B cell (primary cell): ENCODE measurements around the gene GANAB. TPM values are rescaled to one million over a fixed set of nuclear protein-coding genes. Genes with fewer than 3 reads are reported as not detected.

Experiments used
- ATAC-seq: fragments of 200-7000 bp; cut with Tn5 transposase; one replicate; pipeline ENCODE4 v1.10.0; 2021; ENCODE audit warnings: low read depth, mild to moderate bottlenecking, moderate number of reproducible peaks, moderate library complexity
- CTCF ChIA-PET: fragments of 350-600 bp; sonication (Branson Sonifier 250); formaldehyde crosslinking; loops from one replicate; lab custom pipeline; 2021; ENCODE audit warnings: antibody characterized with exemption, inconsistent platforms; lab: Charles Lee
- POLR2A ChIA-PET: fragments of 350-600 bp; sonication (Branson Sonifier 250); formaldehyde crosslinking; loops from one replicate; lab custom pipeline; 2021; ENCODE audit warnings: antibody characterized with exemption; lab: Charles Lee
- DNase-seq: peaks from one replicate; pipeline ENCODE4 v3.0.0; 2013
- H2AFZ ChIP-seq: 2 replicates; pipeline ENCODE4 v1.6.1; 2012; ENCODE audit warnings: mild to moderate bottlenecking, low read depth, low read length; ENCODE audit not compliant: insufficient read depth, poor library complexity, severe bottlenecking
- H3K27ac ChIP-seq, 2 donors: 1 replicate in 1 of 2; 2 replicates in 1 of 2; pipeline ENCODE4 v1.5.1; 2012 to 2013; ENCODE audit warnings: low read length in 2 of 2, mild to moderate bottlenecking in 2 of 2, moderate library complexity in 1 of 2
- H3K27me3 ChIP-seq, 4 experiments: fragments of 200-600 bp in 1 of 4; sonication (generic) in 1 of 4; replicated peaks in 1 of 4; 1 replicate in 2 of 4; 2 replicates in 2 of 4; pipeline versions ENCODE4 v1.6.1 to v1.7.0; 2013 to 2016; ENCODE audit warnings: low read length in 3 of 4, mild to moderate bottlenecking in 2 of 4, mixed read lengths in 1 of 4, moderate library complexity in 1 of 4; ENCODE audit not compliant: insufficient read depth in 4 of 4, control insufficient read depth in 3 of 4; ENCODE audit errors: control extremely low read depth in 1 of 4
- H3K36me3 ChIP-seq, 2 experiments: replicated peaks in 1 of 2; 1 replicate in 1 of 2; 2 replicates in 1 of 2; pipeline versions ENCODE4 v1.6.1 to v1.7.1; 2013; ENCODE audit warnings: low read length in 1 of 2; ENCODE audit not compliant: insufficient read depth in 2 of 2, control insufficient read depth in 1 of 2; ENCODE audit errors: control extremely low read depth in 1 of 2, extremely low read depth in 1 of 2
- H3K4me1 ChIP-seq, 2 donors: fragments of 200-600 bp in 1 of 2; sonication (generic) in 1 of 2; 1 replicate in 1 of 2; 2 replicates in 1 of 2; pipeline versions ENCODE4 v1.5.1 to v1.6.1; 2013 to 2017; ENCODE audit warnings: low read length in 2 of 2; ENCODE audit not compliant: control insufficient read depth in 2 of 2, insufficient read depth in 2 of 2
- H3K4me2 ChIP-seq: replicated peaks from 2 replicates; pipeline ENCODE3; 2012; ENCODE audit warnings: mild to moderate bottlenecking, low read depth, low read length; ENCODE audit not compliant: poor library complexity, severe bottlenecking
- H3K4me3 ChIP-seq, 5 experiments: fragments of 200-600 bp in 1 of 5; sonication (generic) in 1 of 5; 1 replicate in 3 of 5; 2 replicates in 2 of 5; pipeline versions ENCODE4 v1.5.1 to v1.7.0; 2011 to 2016; ENCODE audit warnings: low read length in 4 of 5, mild to moderate bottlenecking in 4 of 5, low read depth in 2 of 5, control low read depth in 1 of 5, moderate library complexity in 1 of 5; ENCODE audit not compliant: insufficient read depth in 1 of 5; ENCODE audit errors: control extremely low read depth in 1 of 5, extremely low read depth in 1 of 5
- H3K79me2 ChIP-seq: fragments of 200-600 bp; sonication (generic); one replicate; pipeline ENCODE4 v1.6.0; 2016; ENCODE audit warnings: low read length; ENCODE audit not compliant: control insufficient read depth, insufficient read depth
- H3K9ac ChIP-seq: fragments of 200-600 bp; sonication (generic); 2 replicates; pipeline ENCODE4 v1.6.1; 2017; ENCODE audit warnings: mild to moderate bottlenecking, low read length, moderate library complexity
- H3K9me3 ChIP-seq, 3 donors: one replicate each; pipeline versions ENCODE4 v1.6.1 to v1.7.1; 2013; ENCODE audit warnings: low read length in 2 of 3; ENCODE audit not compliant: control insufficient read depth in 2 of 3, insufficient read depth in 1 of 3; ENCODE audit errors: control extremely low read depth in 1 of 3
- H4K20me1 ChIP-seq: 2 replicates; pipeline ENCODE4 v1.6.0; 2012; ENCODE audit warnings: mild to moderate bottlenecking, low read length; ENCODE audit not compliant: insufficient read depth, control insufficient read depth, poor library complexity, severe bottlenecking
- H3K27ac Mint-ChIP-seq: one replicate; pipeline ENCODE4 v1.8.0; 2021; ENCODE audit warnings: mixed read lengths
- H3K27me3 Mint-ChIP-seq: one replicate; pipeline ENCODE4 v1.8.0; 2021; ENCODE audit warnings: mixed read lengths
- H3K4me1 Mint-ChIP-seq: one replicate; pipeline ENCODE4 v1.8.0; 2021; ENCODE audit warnings: mixed read lengths
- H3K4me3 Mint-ChIP-seq: one replicate; pipeline ENCODE4 v1.8.0; 2021; ENCODE audit warnings: mixed read lengths
- H3K9me3 Mint-ChIP-seq: one replicate; pipeline ENCODE4 v1.8.0; 2022; ENCODE audit warnings: mixed read lengths; ENCODE audit not compliant: insufficient read depth
- EZH2 ChIP-seq: IDR thresholded peaks from 2 replicates; pipeline ENCODE4 v1.6.1; 2012; ENCODE audit warnings: borderline replicate concordance, low read depth, mild to moderate bottlenecking, moderate library complexity, low read length; ENCODE audit not compliant: insufficient read depth, poor library complexity, severe bottlenecking
- WGBS: methylation state at CpG from one replicate; pipeline ENCODE4 v1.1.5; 2013; ENCODE audit warnings: missing lambda C conversion rate; ENCODE audit not compliant: insufficient coverage; 5-methylcytosine and 5-hydroxymethylcytosine counted together
- intact Hi-C: fragments of 100-400 bp; cut with micrococcal nuclease; formaldehyde crosslinking; loops from one replicate; pipeline ENCODE4 v1.10.0; 2022
- polyA plus RNA-seq: library from polyadenylated mRNA; depleted of rRNA; stranded (reverse); fragments of >200 nt; gene quantifications from 2 replicates; pipeline ENCODE4 v1.2.3, GENCODE V29; 2012
- total RNA-seq, 2 donors: library from RNA; stranded (reverse); fragments of 120-200 nt in 1 of 2; gene quantifications; 1 replicate in 1 of 2; 2 replicates in 1 of 2; pipeline versions ENCODE4 v1.2.3 to v1.2.4, GENCODE V29; 2013 to 2022
- TF ChIP-seq, protein P1 (sequence below): fragments of 200-600 bp; IDR thresholded peaks from one replicate; pipeline ENCODE4 v1.8.0; 2022; ENCODE audit warnings: antibody characterized with exemption, mild to moderate bottlenecking

The GANAB gene
- total and polyA plus RNA-seq, 2 donors (not counting 1 experiment from before 2014, with no cell fraction given) = 98.7 to 204 TPM

- H3K4me3 Mint-ChIP-seq = peak within 1 kb of the TSS; percentile 88
- Histone ChIP-seq H3K27me3 (no peaks in the 10 kb centered on the region), H2AFZ (peak within 1 kb of the TSS; percentile 96), H3K4me2 (peak within 1 kb of the TSS; percentile 90), H3K27ac (peak within 1 kb of the TSS; percentile 83 to 99), H3K9ac (peak within 1 kb of the TSS; percentile 99), H3K79me2 (peaks cover 35% of the 10 kb centered on the region), H3K4me1 (peaks cover 9 to 20% of the 10 kb centered on the region in 2 donors), H3K9me3 (no peaks in the 10 kb centered on the region), H3K36me3 (peaks cover 1 to 20% of the 10 kb centered on the region in 2 experiments), H3K4me3 (peak within 1 kb of the TSS; percentile 71 to 99 (median 98)), H4K20me1 (no peaks in the 10 kb centered on the region)
- WGBS = 8% methylated on average over 48 of the region's 55 CpGs
- DNase-seq (peak; percentile 92), ATAC-seq (peak; percentile 77)
- intact Hi-C loops = loop anchor here (1.0 to 2.0 kb wide), 6 partner anchors 8 to 48 kb away; partner anchors contain the start of genes C11orf98, CSKMT, HNRNPUL2 and INTS5
- CTCF ChIA-PET = interaction anchor here (0.6 to 3.0 kb wide), 7 partner anchors 11 to 778 kb away, joined by 3 to 32 read pairs (median 3); partner anchors contain the start of genes C11orf98, CSKMT and POLR2G
- TF ChIP-seq, protein P1, sequence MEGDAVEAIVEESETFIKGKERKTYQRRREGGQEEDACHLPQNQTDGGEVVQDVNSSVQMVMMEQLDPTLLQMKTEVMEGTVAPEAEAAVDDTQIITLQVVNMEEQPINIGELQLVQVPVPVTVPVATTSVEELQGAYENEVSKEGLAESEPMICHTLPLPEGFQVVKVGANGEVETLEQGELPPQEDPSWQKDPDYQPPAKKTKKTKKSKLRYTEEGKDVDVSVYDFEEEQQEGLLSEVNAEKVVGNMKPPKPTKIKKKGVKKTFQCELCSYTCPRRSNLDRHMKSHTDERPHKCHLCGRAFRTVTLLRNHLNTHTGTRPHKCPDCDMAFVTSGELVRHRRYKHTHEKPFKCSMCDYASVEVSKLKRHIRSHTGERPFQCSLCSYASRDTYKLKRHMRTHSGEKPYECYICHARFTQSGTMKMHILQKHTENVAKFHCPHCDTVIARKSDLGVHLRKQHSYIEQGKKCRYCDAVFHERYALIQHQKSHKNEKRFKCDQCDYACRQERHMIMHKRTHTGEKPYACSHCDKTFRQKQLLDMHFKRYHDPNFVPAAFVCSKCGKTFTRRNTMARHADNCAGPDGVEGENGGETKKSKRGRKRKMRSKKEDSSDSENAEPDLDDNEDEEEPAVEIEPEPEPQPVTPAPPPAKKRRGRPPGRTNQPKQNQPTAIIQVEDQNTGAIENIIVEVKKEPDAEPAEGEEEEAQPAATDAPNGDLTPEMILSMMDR = no peak
- no peak for TF ChIP-seq EZH2
- peaks cover 34% of the 10 kb centered on the region for H3K4me1 Mint-ChIP-seq
- no peaks in the 10 kb centered on the region for H3K27me3 Mint-ChIP-seq
- POLR2A ChIA-PET = interaction anchor here (0.6 to 3.2 kb wide), 11 partner anchors 8 to 1354 kb away, joined by 3 to 16 read pairs (median 5); partner anchors contain the start of genes C11orf98, CSKMT, EML3 and HNRNPUL2
- peak within 1 kb of the TSS; percentile 93 for H3K27ac Mint-ChIP-seq
- no peaks in the 10 kb centered on the region for H3K9me3 Mint-ChIP-seq
These were observed 32.6 kb upstream of the GANAB start, which contains the start of gene UBXN1 for GRCh38 chr11:62678770-62679696. TSS of gene UBXN1 (minus strand) at chr11:62679073. CDS start at chr11:62678923, 150 bp downstream.
